DND-41 (cell line): ENCODE data around the gene SEMA4C.

Experiments used
- EZH2 ChIP-seq: IDR thresholded peaks from 3 replicates; pipeline ENCODE4 v1.6.1; 2012; ENCODE audit warnings: borderline replicate concordance, low read depth, mild to moderate bottlenecking, moderate library complexity, low read length, inconsistent platforms; ENCODE audit not compliant: severe bottlenecking
- TF ChIP-seq, protein P1 (sequence below): IDR thresholded peaks from 2 replicates; pipeline ENCODE4 v1.5.1; 2012; ENCODE audit warnings: borderline replicate concordance, low read length, moderate library complexity, mild to moderate bottlenecking; ENCODE audit not compliant: poor library complexity, severe bottlenecking; ENCODE audit errors: extremely low read depth

DNA sequence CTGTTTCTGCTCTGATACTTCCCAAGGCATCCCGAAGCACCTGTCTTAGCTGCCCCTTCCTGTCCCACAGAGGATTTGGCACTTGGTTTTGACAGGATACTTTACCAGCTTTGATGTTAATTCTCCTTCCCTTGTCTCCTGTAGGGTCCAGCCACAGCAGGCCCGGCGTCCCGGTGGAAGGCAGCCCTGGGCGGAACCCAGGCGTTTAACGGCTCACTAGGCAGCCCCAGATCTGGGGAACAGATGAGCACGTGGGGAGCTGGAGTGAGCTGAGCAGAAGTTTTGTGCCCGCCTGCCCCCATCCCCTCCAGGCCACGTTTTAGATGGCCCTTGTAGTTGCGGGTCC, 37.5 kb downstream of the SEMA4C start:
- TF ChIP-seq EZH2: no peak
- TF ChIP-seq, protein P1, sequence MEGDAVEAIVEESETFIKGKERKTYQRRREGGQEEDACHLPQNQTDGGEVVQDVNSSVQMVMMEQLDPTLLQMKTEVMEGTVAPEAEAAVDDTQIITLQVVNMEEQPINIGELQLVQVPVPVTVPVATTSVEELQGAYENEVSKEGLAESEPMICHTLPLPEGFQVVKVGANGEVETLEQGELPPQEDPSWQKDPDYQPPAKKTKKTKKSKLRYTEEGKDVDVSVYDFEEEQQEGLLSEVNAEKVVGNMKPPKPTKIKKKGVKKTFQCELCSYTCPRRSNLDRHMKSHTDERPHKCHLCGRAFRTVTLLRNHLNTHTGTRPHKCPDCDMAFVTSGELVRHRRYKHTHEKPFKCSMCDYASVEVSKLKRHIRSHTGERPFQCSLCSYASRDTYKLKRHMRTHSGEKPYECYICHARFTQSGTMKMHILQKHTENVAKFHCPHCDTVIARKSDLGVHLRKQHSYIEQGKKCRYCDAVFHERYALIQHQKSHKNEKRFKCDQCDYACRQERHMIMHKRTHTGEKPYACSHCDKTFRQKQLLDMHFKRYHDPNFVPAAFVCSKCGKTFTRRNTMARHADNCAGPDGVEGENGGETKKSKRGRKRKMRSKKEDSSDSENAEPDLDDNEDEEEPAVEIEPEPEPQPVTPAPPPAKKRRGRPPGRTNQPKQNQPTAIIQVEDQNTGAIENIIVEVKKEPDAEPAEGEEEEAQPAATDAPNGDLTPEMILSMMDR: no peak
